Liver (tissue), 3 donors: ENCODE results near the gene ATG16L1.

Source experiments
- GABPA ChIP-seq, 2 donors: IDR thresholded peaks in 1 of 2; conservative IDR thresholded peaks in 1 of 2; 2 replicates each; pipeline ENCODE4 v1.6.1; 2016; ENCODE audit warnings: antibody characterized with exemption in 2 of 2, mild to moderate bottlenecking in 1 of 2, moderate library complexity in 1 of 2
- JUND ChIP-seq, 2 donors: IDR thresholded peaks; 2 replicates each; pipeline ENCODE4 v1.6.1; 2016; ENCODE audit warnings: antibody characterized with exemption in 2 of 2
- RAD21 ChIP-seq, 2 donors: IDR thresholded peaks; 2 replicates each; pipeline ENCODE4 v1.6.1; 2016; ENCODE audit warnings: antibody characterized with exemption in 2 of 2, mild to moderate bottlenecking in 2 of 2
- REST ChIP-seq: IDR thresholded peaks from 2 replicates; pipeline ENCODE4 v1.6.1; 2016; ENCODE audit warnings: antibody characterized with exemption, mild to moderate bottlenecking
- SP1 ChIP-seq: IDR thresholded peaks from 2 replicates; pipeline ENCODE4 v1.6.1; 2018; ENCODE audit warnings: antibody characterized with exemption, mild to moderate bottlenecking
- TAF1 ChIP-seq: conservative IDR thresholded peaks from 2 replicates; pipeline ENCODE4 v1.6.1; 2016; ENCODE audit warnings: antibody characterized with exemption, mild to moderate bottlenecking
- ZBTB33 ChIP-seq: IDR thresholded peaks from 2 replicates; pipeline ENCODE4 v1.6.1; 2016; ENCODE audit warnings: antibody characterized with exemption
- TF ChIP-seq, protein P1 (sequence below): IDR thresholded peaks from 2 replicates; pipeline ENCODE4 v1.6.1; 2016; ENCODE audit warnings: antibody characterized with exemption
- TF ChIP-seq, protein P2 (sequence below): fragments of 150-350 bp; IDR thresholded peaks from 2 replicates; pipeline ENCODE4 v1.5.1; 2017; ENCODE audit warnings: improper control_type of control experiment, low read depth, low read length; ENCODE audit not compliant: missing input control
- donor health status: healthy.
- donor health status: healthy.

GRCh38 chr2:233210281-233210680 lies 41.2 kb upstream of the ATG16L1 start:
- TF ChIP-seq, protein P1, sequence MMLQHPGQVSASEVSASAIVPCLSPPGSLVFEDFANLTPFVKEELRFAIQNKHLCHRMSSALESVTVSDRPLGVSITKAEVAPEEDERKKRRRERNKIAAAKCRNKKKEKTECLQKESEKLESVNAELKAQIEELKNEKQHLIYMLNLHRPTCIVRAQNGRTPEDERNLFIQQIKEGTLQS: no peak
- TF ChIP-seq JUND (IDR thresholded peaks at IDR 0.05) (no peak), SP1 (no peak), REST (no peak), TAF1 (no peak), RAD21 (IDR thresholded peaks at IDR 0.05) (no peak), ZBTB33 (no peak), GABPA (IDR thresholded peaks at IDR 0.05 in 1 of 2, conservative IDR thresholded peaks at IDR 0.05 in 1 of 2) (no peak)
- TF ChIP-seq, protein P2, sequence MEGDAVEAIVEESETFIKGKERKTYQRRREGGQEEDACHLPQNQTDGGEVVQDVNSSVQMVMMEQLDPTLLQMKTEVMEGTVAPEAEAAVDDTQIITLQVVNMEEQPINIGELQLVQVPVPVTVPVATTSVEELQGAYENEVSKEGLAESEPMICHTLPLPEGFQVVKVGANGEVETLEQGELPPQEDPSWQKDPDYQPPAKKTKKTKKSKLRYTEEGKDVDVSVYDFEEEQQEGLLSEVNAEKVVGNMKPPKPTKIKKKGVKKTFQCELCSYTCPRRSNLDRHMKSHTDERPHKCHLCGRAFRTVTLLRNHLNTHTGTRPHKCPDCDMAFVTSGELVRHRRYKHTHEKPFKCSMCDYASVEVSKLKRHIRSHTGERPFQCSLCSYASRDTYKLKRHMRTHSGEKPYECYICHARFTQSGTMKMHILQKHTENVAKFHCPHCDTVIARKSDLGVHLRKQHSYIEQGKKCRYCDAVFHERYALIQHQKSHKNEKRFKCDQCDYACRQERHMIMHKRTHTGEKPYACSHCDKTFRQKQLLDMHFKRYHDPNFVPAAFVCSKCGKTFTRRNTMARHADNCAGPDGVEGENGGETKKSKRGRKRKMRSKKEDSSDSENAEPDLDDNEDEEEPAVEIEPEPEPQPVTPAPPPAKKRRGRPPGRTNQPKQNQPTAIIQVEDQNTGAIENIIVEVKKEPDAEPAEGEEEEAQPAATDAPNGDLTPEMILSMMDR: no peak
